NT2/D1 (cell line): ENCODE data around the gene ABTB2.

Experiments
- DNase-seq: peaks from one replicate; pipeline ENCODE4 v3.0.0-alpha.2; 2011; ENCODE audit warnings: low read depth, low spot score
- H3K27me3 ChIP-seq: 2 replicates; pipeline ENCODE4 v1.6.0; 2011; ENCODE audit warnings: mild to moderate bottlenecking; ENCODE audit not compliant: insufficient read length, insufficient read depth
- H3K36me3 ChIP-seq: 2 replicates; pipeline ENCODE4 v1.6.1; 2011; ENCODE audit warnings: mild to moderate bottlenecking, low read length, mixed read lengths; ENCODE audit not compliant: insufficient read depth, insufficient read length
- H3K4me1 ChIP-seq: 2 replicates; pipeline ENCODE4 v1.5.1; 2011; ENCODE audit not compliant: insufficient read depth, insufficient read length
- H3K4me3 ChIP-seq: 2 replicates; pipeline ENCODE4 v1.5.1; 2011; ENCODE audit warnings: low read depth; ENCODE audit not compliant: insufficient read length
- H3K9ac ChIP-seq: 2 replicates; pipeline ENCODE4 v1.6.0; 2011; ENCODE audit warnings: low read depth; ENCODE audit not compliant: insufficient read length
- H3K9me3 ChIP-seq: 2 replicates; pipeline ENCODE4 v1.5.1; 2011; ENCODE audit warnings: mild to moderate bottlenecking, low read length; ENCODE audit not compliant: insufficient read depth
- SUZ12 ChIP-seq: IDR thresholded peaks from 2 replicates; pipeline ENCODE4 v1.6.1; 2011; ENCODE audit not compliant: insufficient read length, insufficient read depth; ENCODE audit errors: extremely low read depth
- YY1 ChIP-seq: IDR thresholded peaks from 2 replicates; pipeline ENCODE4 v1.6.1; 2011; ENCODE audit not compliant: insufficient read length, insufficient read depth
- ZNF274 ChIP-seq: IDR thresholded peaks from 2 replicates; pipeline ENCODE4 v1.6.1; 2011; ENCODE audit warnings: mild to moderate bottlenecking, low read depth, low read length

The ABTB2 gene

GRCh38 chr11:34274712-34275398, 83.0 kb downstream of the ABTB2 start:
- Histone ChIP-seq H3K9me3 (no peaks in the 10 kb centered on the region), H3K4me3 (no peak overlapping the region), H3K9ac (no peak overlapping the region), H3K27me3 (no peaks in the 10 kb centered on the region), H3K36me3 (peaks cover 5% of the 10 kb centered on the region), H3K4me1 (peaks cover 9% of the 10 kb centered on the region)
- TF ChIP-seq SUZ12 (no peak), ZNF274 (no peak), YY1 (no peak)
- DNase-seq: no peak

GRCh38 chr11:34273099-34273498, 84.7 kb downstream of the ABTB2 start:
- DNase-seq: no peak
- Histone ChIP-seq H3K27me3 (no peaks in the 10 kb centered on the region), H3K9me3 (no peaks in the 10 kb centered on the region), H3K9ac (no peak overlapping the region), H3K36me3 (peaks cover 5% of the 10 kb centered on the region), H3K4me1 (peaks cover 13% of the 10 kb centered on the region), H3K4me3 (no peak overlapping the region)
- TF ChIP-seq SUZ12 (no peak), YY1 (no peak), ZNF274 (no peak)

- Histone ChIP-seq H3K9me3 (no peaks in the 10 kb centered on the region), H3K4me3 (no peak overlapping the region), H3K27me3 (no peaks in the 10 kb centered on the region), H3K36me3 (peaks cover 5% of the 10 kb centered on the region), H3K4me1 (peaks cover 15% of the 10 kb centered on the region), H3K9ac (no peak overlapping the region)
- TF ChIP-seq SUZ12: no peak
- no peak for TF ChIP-seq ZNF274
- TF ChIP-seq YY1: no peak
- no peak for DNase-seq
Observed at GRCh38 chr11:34271727-34272126, 86.1 kb downstream of the ABTB2 start.

GRCh38 chr11:34270711-34271110, 87.1 kb downstream of the ABTB2 start:
- TF ChIP-seq SUZ12: no peak
- no peak for TF ChIP-seq ZNF274
- no peak for TF ChIP-seq YY1
- DNase-seq: no peak
- Histone ChIP-seq H3K9me3 (no peaks in the 10 kb centered on the region), H3K36me3 (peaks cover 3% of the 10 kb centered on the region), H3K4me1 (peaks cover 15% of the 10 kb centered on the region), H3K4me3 (no peak overlapping the region), H3K9ac (no peak overlapping the region), H3K27me3 (no peaks in the 10 kb centered on the region)

- no peak overlapping the region for H3K4me3 ChIP-seq
- peaks cover 13% of the 10 kb centered on the region for H3K4me1 ChIP-seq
- peaks cover 3% of the 10 kb centered on the region for H3K36me3 ChIP-seq
- TF ChIP-seq SUZ12: no peak
- no peak for TF ChIP-seq YY1
- TF ChIP-seq ZNF274: no peak
- no peaks in the 10 kb centered on the region for H3K9me3 ChIP-seq
- H3K27me3 ChIP-seq: no peaks in the 10 kb centered on the region
- H3K9ac ChIP-seq: no peak overlapping the region
- no peak for DNase-seq
Observed at GRCh38 chr11:34269694-34270245, 88.0 kb downstream of the ABTB2 start.

- H3K9me3 ChIP-seq: no peaks in the 10 kb centered on the region
- no peak overlapping the region for H3K4me3 ChIP-seq
- H3K27me3 ChIP-seq: no peaks in the 10 kb centered on the region
- H3K4me1 ChIP-seq: peaks cover 12% of the 10 kb centered on the region
- no peak overlapping the region for H3K9ac ChIP-seq
- DNase-seq: no peak
- TF ChIP-seq ZNF274: no peak
- no peak for TF ChIP-seq SUZ12
- TF ChIP-seq YY1: no peak
- peaks cover 3% of the 10 kb centered on the region for H3K36me3 ChIP-seq
Observed at GRCh38 chr11:34268906-34269430, 88.8 kb downstream of the ABTB2 start.

GRCh38 chr11:34267417-34267816, 90.4 kb downstream of the ABTB2 start:
- no peaks in the 10 kb centered on the region for H3K9me3 ChIP-seq
- H3K9ac ChIP-seq: no peak overlapping the region
- no peak for DNase-seq
- H3K4me3 ChIP-seq: no peak overlapping the region
- H3K4me1 ChIP-seq: peaks cover 12% of the 10 kb centered on the region
- H3K27me3 ChIP-seq: no peaks in the 10 kb centered on the region
- no peaks in the 10 kb centered on the region for H3K36me3 ChIP-seq
- TF ChIP-seq SUZ12 (no peak), ZNF274 (no peak), YY1 (no peak)
